Epidermal melanocyte (primary cell): Measurements from ENCODE around the gene PCLO.
A peak's percentile ranks its signal among the peaks of the same experiment; 100 is the strongest.

Source experiments
- DNase-seq: peaks from one replicate; pipeline ENCODE4 v3.0.0; 2011; ENCODE audit warnings: low spot score; ENCODE audit not compliant: insufficient read length

Gene PCLO

GRCh38 chr7:83162402-83163256 lies at the start of gene PCLO:
PCLO (minus strand) TSS chr7:83162884; CDS start chr7:83162592, 292 bp downstream.
- DNase-seq: no peak

- no peak for DNase-seq
These were observed 49.0 kb upstream of the PCLO start for GRCh38 chr7:83211685-83212084.

GRCh38 chr7:83210479-83210878 lies 47.8 kb upstream of the PCLO start:
- no peak for DNase-seq

- no peak for DNase-seq
These were observed 42.0 kb upstream of the PCLO start for GRCh38 chr7:83204715-83205114.

- no peak for DNase-seq
These were observed 38.7 kb upstream of the PCLO start for GRCh38 chr7:83201355-83201754.

- DNase-seq: no peak
These were observed 28.1 kb upstream of the PCLO start for GRCh38 chr7:83190659-83191389.

GRCh38 chr7:83178796-83179195 lies 16.1 kb upstream of the PCLO start:
- DNase-seq: no peak

GRCh38 chr7:83178066-83178465 lies 15.4 kb upstream of the PCLO start:
- no peak for DNase-seq

GRCh38 chr7:83173664-83174063 lies 11.0 kb upstream of the PCLO start:
- no peak for DNase-seq

GRCh38 chr7:83166781-83167180 lies 4.1 kb upstream of the PCLO start:
- no peak for DNase-seq

- DNase-seq: no peak
These were observed 734 bp downstream of the PCLO start for GRCh38 chr7:83161899-83162401.

- peak; percentile 23 for DNase-seq
These were observed 1.5 kb downstream of the PCLO start for GRCh38 chr7:83161186-83161585.

GRCh38 chr7:83159731-83160130 lies 3.0 kb downstream of the PCLO start:
- no peak for DNase-seq

- DNase-seq: no peak
These were observed 6.7 kb downstream of the PCLO start for GRCh38 chr7:83156006-83156405.

GRCh38 chr7:83155407-83155806 lies 7.3 kb downstream of the PCLO start:
- no peak for DNase-seq

GRCh38 chr7:83153419-83153818 lies 9.3 kb downstream of the PCLO start:
- DNase-seq: no peak

GRCh38 chr7:83150310-83150709 lies 12.4 kb downstream of the PCLO start:
- DNase-seq: no peak

- DNase-seq: no peak
These were observed 13.2 kb downstream of the PCLO start for GRCh38 chr7:83149466-83149865.

- DNase-seq: no peak
These were observed 13.9 kb downstream of the PCLO start for GRCh38 chr7:83148776-83149175.

- no peak for DNase-seq
These were observed 19.6 kb downstream of the PCLO start for GRCh38 chr7:83143107-83143506.

GRCh38 chr7:83142365-83142764 lies 20.3 kb downstream of the PCLO start:
- DNase-seq: no peak

GRCh38 chr7:83141927-83142326 lies 20.8 kb downstream of the PCLO start:
- DNase-seq: no peak
